Thoracic aorta (tissue), 2 donors: Measurements from ENCODE around the gene PVALB. TPM values are rescaled to one million over a fixed set of nuclear protein-coding genes. Genes with fewer than 3 reads are reported as not detected.

Experiments used
- ATAC-seq: fragments of 150-250 bp; one replicate; pipeline ENCODE4 v1.8.0; 2017; ENCODE audit warnings: low read depth; ENCODE audit not compliant: insufficient number of reproducible peaks, low FRiP score
- DNase-seq: peaks from one replicate; pipeline ENCODE4 v3.0.0-alpha.2; 2020; ENCODE audit warnings: low spot score
- H3K27ac ChIP-seq, 2 donors: fragments of 200-600 bp; sonication (generic); 1 replicate in 1 of 2; 2 replicates in 1 of 2; pipeline ENCODE4 v1.5.1; 2016; ENCODE audit warnings: mild to moderate bottlenecking in 2 of 2, moderate library complexity in 2 of 2
- H3K27me3 ChIP-seq: fragments of 200-600 bp; sonication (generic); replicated peaks from 2 replicates; pipeline ENCODE4 v1.6.0; 2016; ENCODE audit warnings: mild to moderate bottlenecking; ENCODE audit not compliant: insufficient read depth
- H3K36me3 ChIP-seq: fragments of 200-600 bp; sonication (generic); one replicate; pipeline ENCODE4 v1.5.1; 2016
- H3K4me1 ChIP-seq, 2 donors: fragments of 200-600 bp; sonication (generic); 1 replicate in 1 of 2; 2 replicates in 1 of 2; pipeline versions ENCODE4 v1.5.1 to v1.6.0; 2016; ENCODE audit warnings: low read depth in 2 of 2, mild to moderate bottlenecking in 1 of 2; ENCODE audit not compliant: control insufficient read depth in 1 of 2
- H3K4me3 ChIP-seq: fragments of 200-600 bp; sonication (generic); 2 replicates; pipeline ENCODE4 v1.5.1; 2016; ENCODE audit warnings: mild to moderate bottlenecking
- H3K9me3 ChIP-seq: fragments of 200-600 bp; sonication (generic); 2 replicates; pipeline ENCODE4 v1.5.1; 2016
- total RNA-seq, 2 donors: library from RNA; depleted of rRNA; stranded (reverse); fragments of >200 nt; gene quantifications; one replicate each; pipeline versions ENCODE4 v1.1.0 to v1.2.3, GENCODE V29; 2016
- TF ChIP-seq, protein P1 (sequence below): fragments of 200-600 bp; sonication (generic); IDR thresholded peaks from one replicate; pipeline ENCODE4 v1.5.1; 2019; ENCODE audit warnings: antibody characterized with exemption

Gene PVALB
- total RNA-seq, 2 donors from 2014 or later = not detected

DNA sequence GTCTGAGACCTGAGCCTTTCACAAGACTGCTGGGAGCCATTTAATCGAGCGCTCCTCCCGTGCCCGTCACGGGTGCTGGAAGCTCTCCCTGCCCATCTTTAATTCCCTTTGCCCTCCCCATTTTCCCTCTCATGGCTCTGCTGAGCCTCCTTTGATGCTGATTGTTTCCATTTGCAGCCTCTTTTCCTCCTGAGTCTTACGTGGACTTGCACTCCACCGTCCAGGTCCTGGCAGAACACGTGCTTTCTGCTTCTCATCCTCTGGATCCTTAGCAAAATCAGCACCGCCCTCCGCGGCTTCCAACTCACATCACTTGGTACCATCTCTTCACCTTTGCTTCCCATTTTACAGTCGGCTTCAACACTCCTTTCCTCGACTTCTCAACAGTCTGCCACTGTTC is 48.2 kb downstream of the PVALB start:
- Histone ChIP-seq H3K4me1 (no peaks in the 10 kb centered on the region), H3K9me3 (no peaks in the 10 kb centered on the region), H3K4me3 (no peak overlapping the region), H3K27ac (no peak overlapping the region), H3K27me3 (no peaks in the 10 kb centered on the region), H3K36me3 (peaks cover 2% of the 10 kb centered on the region)
- ATAC-seq (no peak), DNase-seq (no peak)
- TF ChIP-seq, protein P1, sequence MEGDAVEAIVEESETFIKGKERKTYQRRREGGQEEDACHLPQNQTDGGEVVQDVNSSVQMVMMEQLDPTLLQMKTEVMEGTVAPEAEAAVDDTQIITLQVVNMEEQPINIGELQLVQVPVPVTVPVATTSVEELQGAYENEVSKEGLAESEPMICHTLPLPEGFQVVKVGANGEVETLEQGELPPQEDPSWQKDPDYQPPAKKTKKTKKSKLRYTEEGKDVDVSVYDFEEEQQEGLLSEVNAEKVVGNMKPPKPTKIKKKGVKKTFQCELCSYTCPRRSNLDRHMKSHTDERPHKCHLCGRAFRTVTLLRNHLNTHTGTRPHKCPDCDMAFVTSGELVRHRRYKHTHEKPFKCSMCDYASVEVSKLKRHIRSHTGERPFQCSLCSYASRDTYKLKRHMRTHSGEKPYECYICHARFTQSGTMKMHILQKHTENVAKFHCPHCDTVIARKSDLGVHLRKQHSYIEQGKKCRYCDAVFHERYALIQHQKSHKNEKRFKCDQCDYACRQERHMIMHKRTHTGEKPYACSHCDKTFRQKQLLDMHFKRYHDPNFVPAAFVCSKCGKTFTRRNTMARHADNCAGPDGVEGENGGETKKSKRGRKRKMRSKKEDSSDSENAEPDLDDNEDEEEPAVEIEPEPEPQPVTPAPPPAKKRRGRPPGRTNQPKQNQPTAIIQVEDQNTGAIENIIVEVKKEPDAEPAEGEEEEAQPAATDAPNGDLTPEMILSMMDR = no peak

DNA sequence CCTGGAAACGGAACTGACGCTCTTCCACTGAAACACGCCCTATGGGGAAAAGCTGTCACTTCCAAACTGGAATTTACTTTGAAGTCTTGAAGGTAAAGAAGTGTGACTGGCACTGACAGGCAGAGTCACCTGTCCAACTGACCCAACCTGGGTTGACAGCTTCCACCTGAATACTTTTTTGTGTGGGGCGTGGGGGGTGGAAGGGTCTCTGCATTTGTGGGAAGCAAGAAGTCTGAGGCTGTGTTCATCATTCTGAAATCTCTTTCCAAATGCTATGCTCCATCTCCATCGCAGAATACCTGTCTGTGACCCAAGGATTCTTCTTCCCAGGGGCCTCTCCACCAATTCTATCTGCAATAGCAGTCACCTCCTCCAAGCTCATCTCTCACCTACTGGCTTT is 48.7 kb downstream of the PVALB start:
- no peak for ATAC-seq
- Histone ChIP-seq H3K27me3 (no peaks in the 10 kb centered on the region), H3K4me1 (no peaks in the 10 kb centered on the region), H3K9me3 (no peaks in the 10 kb centered on the region), H3K36me3 (peaks cover 2% of the 10 kb centered on the region), H3K4me3 (no peak overlapping the region), H3K27ac (no peak overlapping the region)
- TF ChIP-seq, protein P1 = no peak
- DNase-seq = no peak

DNA sequence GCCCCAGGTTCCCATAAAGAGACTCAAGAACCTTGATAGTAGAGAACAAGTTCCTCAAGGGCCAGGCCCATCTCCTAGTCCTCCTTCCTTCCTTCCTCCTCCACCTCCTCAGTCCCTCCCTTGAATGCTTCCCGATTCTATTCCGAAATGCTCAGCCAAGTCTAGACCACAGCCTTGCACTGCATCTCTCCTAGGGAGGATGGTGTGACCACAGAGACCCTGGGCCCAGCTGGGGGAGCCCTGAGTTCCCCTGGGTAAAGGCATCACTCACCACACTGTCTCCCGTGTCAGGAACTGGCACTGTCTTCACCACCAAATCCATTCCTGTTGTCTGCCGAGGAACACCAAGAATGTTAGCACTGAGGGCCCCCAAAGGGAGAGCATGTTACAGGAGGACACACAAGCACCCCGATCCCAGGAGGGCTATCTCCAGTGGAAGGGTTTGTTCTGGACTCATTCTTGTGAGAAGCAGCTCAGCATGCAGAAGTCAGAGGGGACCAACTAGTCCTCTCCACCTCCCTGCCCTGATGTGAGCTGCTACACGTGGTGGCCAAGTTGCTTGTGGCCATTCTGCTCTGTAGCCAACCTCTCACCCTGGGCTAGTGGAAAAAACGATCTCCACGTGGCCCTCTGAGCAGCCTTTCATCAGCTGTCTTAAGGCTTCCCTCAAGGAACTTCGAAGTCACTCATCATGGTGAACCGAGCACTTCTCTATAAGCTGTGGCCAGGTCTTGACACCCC is 49.6 kb downstream of the PVALB start:
- H3K27me3 ChIP-seq = no peaks in the 10 kb centered on the region
- ATAC-seq (no peak), DNase-seq (no peak)
- H3K27ac ChIP-seq = no peak overlapping the region
- H3K4me1 ChIP-seq = peaks cover 0 to 5% of the 10 kb centered on the region in 2 donors
- no peaks in the 10 kb centered on the region for H3K9me3 ChIP-seq
- TF ChIP-seq, protein P1 = no peak
- no peak overlapping the region for H3K4me3 ChIP-seq
- peaks cover 2% of the 10 kb centered on the region for H3K36me3 ChIP-seq

DNA sequence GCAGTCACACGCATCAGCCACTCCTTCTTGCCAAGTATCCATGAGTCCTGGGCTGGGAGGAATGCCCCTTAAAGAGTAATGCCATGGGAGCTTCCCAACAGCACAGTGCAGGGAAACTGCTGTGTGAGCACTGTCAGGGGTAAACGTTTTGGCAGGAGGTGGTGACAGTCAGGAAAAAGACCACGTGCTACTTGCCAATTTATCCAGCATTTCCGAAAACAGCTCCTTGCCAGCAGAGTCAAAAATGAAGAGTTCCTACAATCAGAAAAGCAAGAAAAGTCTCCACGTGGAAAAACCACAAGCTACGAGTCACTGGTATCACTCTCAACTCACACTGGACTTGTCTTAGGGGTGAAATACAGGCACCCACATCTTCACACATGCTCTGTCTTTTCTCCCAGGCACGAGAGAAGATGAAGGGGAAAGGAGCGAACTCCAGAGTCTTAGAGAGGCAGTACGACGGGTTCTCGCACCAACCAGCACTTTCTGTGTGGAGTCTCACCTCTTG is 50.8 kb downstream of the PVALB start:
- no peaks in the 10 kb centered on the region for H3K9me3 ChIP-seq
- H3K27ac ChIP-seq = no peak overlapping the region
- H3K4me3 ChIP-seq = no peak overlapping the region
- peaks cover 2% of the 10 kb centered on the region for H3K36me3 ChIP-seq
- H3K27me3 ChIP-seq = no peaks in the 10 kb centered on the region
- no peak for DNase-seq
- TF ChIP-seq, protein P1 = no peak
- peaks cover 0 to 5% of the 10 kb centered on the region in 2 donors for H3K4me1 ChIP-seq
- ATAC-seq = no peak

DNA sequence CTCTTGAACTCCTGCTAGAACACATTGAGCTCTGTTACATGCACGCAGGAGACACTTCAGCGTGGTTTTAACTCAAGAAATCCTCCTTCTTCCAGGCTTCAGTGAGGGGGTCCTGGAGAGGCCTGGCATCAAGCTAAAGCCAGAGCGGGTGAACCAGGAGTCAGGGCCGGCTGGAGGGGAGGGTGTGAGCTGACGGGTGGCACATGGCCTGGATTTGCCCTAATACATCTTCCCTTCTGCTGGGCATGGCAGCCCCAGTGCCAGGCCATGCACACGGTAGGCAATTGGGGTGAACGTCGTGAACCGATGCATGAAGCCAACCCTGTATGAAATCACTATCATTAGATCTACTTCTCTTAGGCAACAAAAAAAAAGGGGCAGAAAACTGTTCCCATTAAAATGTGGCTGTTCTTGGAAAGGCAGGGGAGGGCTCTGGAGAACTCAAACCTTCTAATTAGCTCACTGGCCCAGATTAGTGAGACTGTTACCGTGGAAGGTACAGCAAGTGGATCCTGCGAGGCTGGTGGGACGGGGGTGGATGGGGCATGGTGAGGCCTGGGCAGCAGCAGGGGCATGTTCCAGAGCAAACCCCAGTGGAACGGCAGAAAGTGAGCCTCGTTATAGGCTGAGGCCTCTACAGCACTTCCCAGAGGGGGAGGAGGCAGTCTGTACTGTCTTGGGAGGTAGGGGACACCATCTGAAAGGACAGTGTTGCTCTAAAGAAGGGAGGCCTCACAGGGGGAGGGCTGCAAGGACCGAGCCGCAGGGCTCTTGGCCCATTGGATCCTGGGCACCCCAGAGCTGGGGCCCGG is 51.5 kb downstream of the PVALB start:
- no peaks in the 10 kb centered on the region for H3K27me3 ChIP-seq
- H3K27ac ChIP-seq = no peak overlapping the region
- peaks cover 0 to 5% of the 10 kb centered on the region in 2 donors for H3K4me1 ChIP-seq
- no peak for DNase-seq
- no peaks in the 10 kb centered on the region for H3K9me3 ChIP-seq
- H3K36me3 ChIP-seq = peaks cover 2% of the 10 kb centered on the region
- ATAC-seq = no peak
- TF ChIP-seq, protein P1 = no peak
- H3K4me3 ChIP-seq = no peak overlapping the region
